Kidney epithelial cell (primary cell): ENCODE data around the gene CKM. TPM values are rescaled to one million over a fixed set of nuclear protein-coding genes. Genes with fewer than 3 reads are reported as not detected.

ENCODE experiments used
- DNase-seq: peaks from one replicate; pipeline ENCODE4 v3.0.0-alpha.2; 2010; ENCODE audit warnings: low read depth
- H3K27me3 ChIP-seq: 2 replicates; pipeline ENCODE4 v1.6.0; 2011; ENCODE audit warnings: low read length; ENCODE audit not compliant: control insufficient read depth, insufficient read depth
- H3K36me3 ChIP-seq: 2 replicates; pipeline ENCODE4 v1.5.1; 2011; ENCODE audit warnings: low read length; ENCODE audit not compliant: control insufficient read depth, insufficient read depth
- H3K4me3 ChIP-seq: 2 replicates; pipeline ENCODE4 v1.5.1; 2011; ENCODE audit warnings: low read depth, mild to moderate bottlenecking, control low read depth, low read length
- CTCF ChIP-seq: IDR thresholded peaks from 2 replicates; pipeline ENCODE4 v1.5.1; 2011; ENCODE audit warnings: mild to moderate bottlenecking, moderate library complexity, low read length, control low read depth, inconsistent platforms; ENCODE audit not compliant: insufficient read depth, poor library complexity, severe bottlenecking
- total RNA-seq: library from RNA; depleted of rRNA; stranded (reverse); fragments of >200 nt; gene quantifications from 2 replicates; pipeline ENCODE4 v1.2.3, GENCODE V29; 2015

Gene CKM
- total RNA-seq, 1 donor from 2014 or later = not detected

- TF ChIP-seq CTCF = no peak
- H3K4me3 ChIP-seq = no peak overlapping the region
- H3K36me3 ChIP-seq = peaks cover 1% of the 10 kb centered on the region
- peaks cover 9% of the 10 kb centered on the region for H3K27me3 ChIP-seq
- DNase-seq = no peak
These were observed 29.4 kb upstream of the CKM start for GRCh38 chr19:45352062-45352461.

DNA sequence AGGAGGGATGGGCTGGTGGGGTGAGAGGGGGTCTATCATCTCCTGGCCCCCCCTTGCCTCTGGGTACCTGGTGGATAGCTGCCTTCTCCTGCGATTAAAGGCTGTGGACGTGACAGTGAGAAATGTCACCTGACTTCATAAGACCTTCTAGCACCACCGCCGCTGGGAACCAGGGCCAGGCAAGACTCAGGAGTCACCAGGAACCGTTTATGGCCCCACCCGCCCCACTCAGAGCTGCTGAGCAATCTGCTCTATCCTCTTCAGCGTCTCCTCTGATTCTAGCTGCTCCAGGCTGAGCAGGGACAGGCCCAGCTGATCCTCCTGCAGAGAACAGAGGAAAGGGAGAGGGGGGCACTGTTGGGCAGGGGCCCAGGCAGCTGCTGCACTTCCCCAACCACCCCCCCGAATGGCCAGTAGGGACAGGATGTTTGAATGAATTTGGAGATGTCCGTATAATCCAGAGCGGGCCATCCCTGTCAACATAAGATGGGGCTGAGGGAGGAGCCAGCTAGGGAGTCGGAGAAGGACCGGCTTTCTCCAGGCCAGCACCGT, 28.8 kb upstream of the CKM start:
- Histone ChIP-seq H3K36me3 (no peaks in the 10 kb centered on the region), H3K27me3 (peaks cover 13% of the 10 kb centered on the region), H3K4me3 (no peak overlapping the region)
- TF ChIP-seq CTCF = no peak
- no peak for DNase-seq

GRCh38 chr19:45350477-45351058, 27.9 kb upstream of the CKM start:
- no peaks in the 10 kb centered on the region for H3K36me3 ChIP-seq
- peaks cover 19% of the 10 kb centered on the region for H3K27me3 ChIP-seq
- H3K4me3 ChIP-seq = no peak overlapping the region
- no peak for TF ChIP-seq CTCF
- no peak for DNase-seq

GRCh38 chr19:45349430-45349941, 26.8 kb upstream of the CKM start:
- Histone ChIP-seq H3K4me3 (no peak overlapping the region), H3K36me3 (no peaks in the 10 kb centered on the region), H3K27me3 (peaks cover 22% of the 10 kb centered on the region)
- DNase-seq = no peak
- no peak for TF ChIP-seq CTCF

- no peak overlapping the region for H3K4me3 ChIP-seq
- TF ChIP-seq CTCF = no peak
- H3K27me3 ChIP-seq = peaks cover 22% of the 10 kb centered on the region
- no peaks in the 10 kb centered on the region for H3K36me3 ChIP-seq
- no peak for DNase-seq
These were observed 26.4 kb upstream of the CKM start for GRCh38 chr19:45349126-45349415.
